K562 (cell line): ENCODE results near the gene FBLN2.

Experiments used
- L3MBTL2 ChIP-seq: fragments of 450-650 bp; IDR thresholded peaks from 2 replicates; pipeline ENCODE4 v1.6.1; 2016; ENCODE audit warnings: mild to moderate bottlenecking, moderate library complexity
- NEUROD1 ChIP-seq: fragments of 150-350 bp; IDR thresholded peaks from 2 replicates; pipeline ENCODE4 v1.6.1; 2014; ENCODE audit warnings: borderline replicate concordance, low read length, low read depth; ENCODE audit not compliant: partially characterized antibody
- POLR2A ChIP-seq: fragments of 450-650 bp; conservative IDR thresholded peaks from 2 replicates; pipeline ENCODE4 v1.6.1; 2016
- TF ChIP-seq, protein P1 (sequence below): sonication (generic); formaldehyde crosslinking; IDR thresholded peaks from 2 replicates; pipeline ENCODE4 v1.8.1; 2023; ENCODE audit warnings: mild to moderate bottlenecking, missing genetic modification reagents

- no peak for TF ChIP-seq POLR2A
- no peak for TF ChIP-seq L3MBTL2
- TF ChIP-seq NEUROD1: no peak
- TF ChIP-seq, protein P1, sequence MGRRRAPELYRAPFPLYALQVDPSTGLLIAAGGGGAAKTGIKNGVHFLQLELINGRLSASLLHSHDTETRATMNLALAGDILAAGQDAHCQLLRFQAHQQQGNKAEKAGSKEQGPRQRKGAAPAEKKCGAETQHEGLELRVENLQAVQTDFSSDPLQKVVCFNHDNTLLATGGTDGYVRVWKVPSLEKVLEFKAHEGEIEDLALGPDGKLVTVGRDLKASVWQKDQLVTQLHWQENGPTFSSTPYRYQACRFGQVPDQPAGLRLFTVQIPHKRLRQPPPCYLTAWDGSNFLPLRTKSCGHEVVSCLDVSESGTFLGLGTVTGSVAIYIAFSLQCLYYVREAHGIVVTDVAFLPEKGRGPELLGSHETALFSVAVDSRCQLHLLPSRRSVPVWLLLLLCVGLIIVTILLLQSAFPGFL (CRISPR knock-in tag): no peak
Observed at GRCh38 chr3:13584901-13585300, 36.0 kb downstream of the FBLN2 start.
